Neuronal stem cell (in vitro differentiated cells): ENCODE measurements around the gene KCNIP2.

ENCODE experiments used
- DNase-seq: peaks from one replicate; pipeline ENCODE4 v3.0.0-alpha.2; 2013; ENCODE audit warnings: low spot score
- H2AFZ ChIP-seq: one replicate; pipeline ENCODE4 v1.6.1; 2013; ENCODE audit warnings: mild to moderate bottlenecking, low read length, inconsistent platforms
- H2AK5ac ChIP-seq: 2 replicates; pipeline ENCODE4 v1.6.1; 2013; ENCODE audit warnings: low read depth, mild to moderate bottlenecking, inconsistent platforms, low read length, moderate library complexity, mixed read lengths
- H2BK120ac ChIP-seq: 2 replicates; pipeline ENCODE4 v1.6.1; 2013; ENCODE audit warnings: low read depth, mild to moderate bottlenecking, inconsistent platforms, low read length, moderate library complexity, mixed read lengths
- H2BK12ac ChIP-seq: one replicate; pipeline ENCODE4 v1.6.1; 2013; ENCODE audit warnings: low read length, inconsistent platforms
- H2BK15ac ChIP-seq: 2 replicates; pipeline ENCODE4 v1.6.1; 2013; ENCODE audit warnings: mild to moderate bottlenecking, low read length, inconsistent platforms, mixed read lengths
- H2BK5ac ChIP-seq: one replicate; pipeline ENCODE4 v1.6.1; 2013; ENCODE audit warnings: inconsistent platforms, mild to moderate bottlenecking, low read length, moderate library complexity
- H3K14ac ChIP-seq: one replicate; pipeline ENCODE4 v1.6.1; 2013; ENCODE audit warnings: low read length, inconsistent platforms
- H3K18ac ChIP-seq: 2 replicates; pipeline ENCODE4 v1.6.1; 2013; ENCODE audit warnings: low read length, inconsistent platforms
- H3K23ac ChIP-seq: 2 replicates; pipeline ENCODE4 v1.6.1; 2013; ENCODE audit warnings: low read depth, mild to moderate bottlenecking, mixed read lengths, low read length, inconsistent platforms; ENCODE audit not compliant: poor library complexity
- H3K27ac ChIP-seq: replicated peaks from 3 replicates; pipeline ENCODE4 v1.5.1; 2013; ENCODE audit warnings: low read length, inconsistent platforms
- H3K27me3 ChIP-seq, 3 experiments: 2 replicates each; pipeline ENCODE4 v1.6.1; 2013; ENCODE audit warnings: low read length in 3 of 3, mild to moderate bottlenecking in 2 of 3, inconsistent platforms in 1 of 3, low read depth in 1 of 3, mixed read lengths in 1 of 3, moderate library complexity in 1 of 3; ENCODE audit not compliant: control insufficient read depth in 3 of 3, insufficient read depth in 3 of 3
- H3K36me3 ChIP-seq, 2 donors: replicated peaks in 1 of 2; 2 replicates each; pipeline ENCODE4 v1.6.1; 2013; ENCODE audit warnings: low read length in 2 of 2; ENCODE audit not compliant: control insufficient read depth in 2 of 2, insufficient read depth in 2 of 2
- H3K4ac ChIP-seq: 2 replicates; pipeline ENCODE4 v1.6.1; 2013; ENCODE audit warnings: inconsistent platforms, mild to moderate bottlenecking, low read length, moderate library complexity
- H3K4me1 ChIP-seq, 2 donors: 1 replicate in 1 of 2; 2 replicates in 1 of 2; pipeline ENCODE4 v1.6.1; 2013; ENCODE audit warnings: low read length in 2 of 2, low read depth in 1 of 2; ENCODE audit not compliant: control insufficient read depth in 2 of 2, insufficient read depth in 1 of 2
- H3K4me2 ChIP-seq: one replicate; pipeline ENCODE4 v1.6.1; 2013; ENCODE audit warnings: mild to moderate bottlenecking, low read length, inconsistent platforms; ENCODE audit not compliant: insufficient read depth, poor library complexity, severe bottlenecking
- H3K4me3 ChIP-seq, 2 donors: 2 replicates each; pipeline ENCODE4 v1.5.1; 2013; ENCODE audit warnings: low read length in 2 of 2, mild to moderate bottlenecking in 2 of 2, inconsistent platforms in 1 of 2, moderate library complexity in 1 of 2
- H3K79me1 ChIP-seq: one replicate; pipeline ENCODE4 v1.6.1; 2013; ENCODE audit warnings: low read depth, mild to moderate bottlenecking, inconsistent platforms, low read length, moderate library complexity
- H3K9ac ChIP-seq: one replicate; pipeline ENCODE4 v1.6.1; 2013; ENCODE audit warnings: mild to moderate bottlenecking, low read depth, low read length, inconsistent platforms; ENCODE audit not compliant: poor library complexity
- H3K9me3 ChIP-seq, 2 donors: replicated peaks in 1 of 2; 2 replicates each; pipeline versions ENCODE3 to v1.6.1; 2013; ENCODE audit warnings: low read length in 2 of 2, mild to moderate bottlenecking in 2 of 2, inconsistent platforms in 1 of 2, low read depth in 1 of 2, mixed read lengths in 1 of 2, moderate library complexity in 1 of 2; ENCODE audit not compliant: control insufficient read depth in 2 of 2, insufficient read depth in 1 of 2
- H4K8ac ChIP-seq: one replicate; pipeline ENCODE4 v1.6.1; 2013; ENCODE audit warnings: low read depth, mild to moderate bottlenecking, inconsistent platforms, low read length, moderate library complexity
- H4K91ac ChIP-seq: one replicate; pipeline ENCODE4 v1.6.1; 2013; ENCODE audit warnings: low read length, low read depth, mild to moderate bottlenecking, inconsistent platforms; ENCODE audit not compliant: poor library complexity
- WGBS, 2 donors: extraction: QIAGEN DNeasy Blood & Tissue Kit; methylation state at CpG; one replicate each; pipeline ENCODE4 v1.1.7; 2013; ENCODE audit warnings: missing lambda C conversion rate in 2 of 2, mixed read lengths in 1 of 2; ENCODE audit not compliant: insufficient read length in 2 of 2, insufficient replicate concordance in 1 of 2; ENCODE audit errors: extremely low coverage in 2 of 2; 5-methylcytosine and 5-hydroxymethylcytosine counted together

Gene KCNIP2

DNA sequence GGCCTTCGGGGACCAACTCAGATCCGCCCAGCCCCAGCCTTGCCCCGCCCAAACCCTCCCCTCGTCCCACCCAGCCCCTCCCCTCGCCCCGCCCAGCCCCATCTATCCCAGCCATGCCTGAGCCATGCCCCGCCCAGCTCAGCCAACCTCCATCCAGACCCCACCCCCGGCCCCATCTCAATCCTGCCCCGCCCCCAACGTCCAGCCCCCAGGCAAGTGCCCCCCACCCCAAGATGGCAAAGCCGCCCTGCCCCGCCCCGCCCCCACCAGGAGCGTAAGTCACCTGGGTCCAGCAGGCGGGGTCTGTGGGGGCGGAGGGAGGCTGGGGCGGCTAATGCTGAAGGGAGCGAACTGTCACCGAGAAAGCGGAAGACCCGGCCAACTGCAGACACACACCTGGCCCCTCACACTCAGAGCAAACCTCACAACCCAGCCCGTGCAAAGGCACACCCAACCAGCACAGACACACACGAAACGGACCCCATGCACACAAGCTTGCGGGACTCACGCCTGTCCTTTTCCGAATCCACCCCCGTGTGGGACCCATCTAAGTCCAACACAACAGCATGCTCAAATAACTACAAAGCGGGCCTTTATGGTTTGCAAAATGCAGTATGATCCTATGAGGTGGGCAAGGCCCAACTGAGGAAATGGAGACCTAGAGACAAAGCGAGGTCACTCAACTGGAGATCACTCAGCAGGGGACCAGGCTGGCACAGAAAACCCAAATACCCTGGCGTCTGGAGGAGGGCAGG, 13.9 kb downstream of the KCNIP2 start:
- Histone ChIP-seq H2AK5ac (no peak overlapping the region), H3K4me3 (peak overlapping the region in 1 of 2 donors; percentile 83), H3K4me1 (peaks cover 10 to 15% of the 10 kb centered on the region in 2 donors), H2AFZ (no peak overlapping the region), H2BK5ac (no peak overlapping the region), H3K14ac (no peak overlapping the region), H3K27ac (peak overlapping the region; percentile 39), H4K91ac (no peak overlapping the region), H3K4me2 (peak overlapping the region; percentile 85), H3K18ac (peak overlapping the region; percentile 97), H2BK120ac (peak overlapping the region; percentile 27), H3K4ac (no peak overlapping the region), H3K23ac (peak overlapping the region; percentile 96), H3K79me1 (no peaks in the 10 kb centered on the region), H3K9me3 (no peaks in the 10 kb centered on the region), H3K27me3 (no peaks in the 10 kb centered on the region), H4K8ac (no peak overlapping the region), H3K9ac (peak overlapping the region; percentile 95), H3K36me3 (peaks cover 8 to 18% of the 10 kb centered on the region in 2 donors), H2BK15ac (no peak overlapping the region), H2BK12ac (no peak overlapping the region)
- DNase-seq, result peak; percentile 70
- WGBS, 2 donors, result no CpG with 5 or more reads among the region's 31 CpGs

GRCh38 chr10:101828766-101829551, 14.6 kb downstream of the KCNIP2 start:
- H2BK5ac ChIP-seq, result no peak overlapping the region
- no CpG with 5 or more reads among the region's 39 CpGs for WGBS, 2 donors
- H3K18ac ChIP-seq, result peak overlapping the region; percentile 50
- H2BK15ac ChIP-seq, result no peak overlapping the region
- H2BK120ac ChIP-seq, result no peak overlapping the region
- peak overlapping the region; percentile 78 for H3K9ac ChIP-seq
- H3K79me1 ChIP-seq, result no peaks in the 10 kb centered on the region
- no peaks in the 10 kb centered on the region for H3K27me3 ChIP-seq
- no peak overlapping the region for H4K8ac ChIP-seq
- H2BK12ac ChIP-seq, result peak overlapping the region; percentile 80
- H3K4ac ChIP-seq, result no peak overlapping the region
- peak overlapping the region; percentile 58 for H3K4me2 ChIP-seq
- no peak overlapping the region for H2AK5ac ChIP-seq
- DNase-seq, result no peak
- H3K4me1 ChIP-seq, result peaks cover 10 to 15% of the 10 kb centered on the region in 2 donors
- no peak overlapping the region for H3K27ac ChIP-seq
- no peak overlapping the region for H3K23ac ChIP-seq
- H4K91ac ChIP-seq, result peak overlapping the region; percentile 46
- H3K9me3 ChIP-seq, result no peaks in the 10 kb centered on the region
- peak overlapping the region in 1 of 2 donors; percentile 12 for H3K4me3 ChIP-seq
- H3K36me3 ChIP-seq, result peaks cover 8 to 23% of the 10 kb centered on the region in 2 donors
- H3K14ac ChIP-seq, result peak overlapping the region; percentile 22
- no peak overlapping the region for H2AFZ ChIP-seq

GRCh38 chr10:101827919-101828600, 15.5 kb downstream of the KCNIP2 start:
- Histone ChIP-seq H3K4me2 (no peak overlapping the region), H3K9ac (no peak overlapping the region), H2BK12ac (no peak overlapping the region), H3K36me3 (peaks cover 8 to 23% of the 10 kb centered on the region in 2 donors), H3K18ac (no peak overlapping the region), H3K4ac (no peak overlapping the region), H2AK5ac (no peak overlapping the region), H4K8ac (no peak overlapping the region), H2BK5ac (no peak overlapping the region), H3K14ac (no peak overlapping the region), H2BK120ac (no peak overlapping the region), H3K23ac (peak overlapping the region; percentile 8), H4K91ac (no peak overlapping the region), H2AFZ (no peak overlapping the region), H3K4me3 (no peak overlapping the region), H3K4me1 (peaks cover 10 to 15% of the 10 kb centered on the region in 2 donors), H2BK15ac (no peak overlapping the region), H3K27me3 (no peaks in the 10 kb centered on the region), H3K27ac (no peak overlapping the region), H3K79me1 (no peaks in the 10 kb centered on the region), H3K9me3 (no peaks in the 10 kb centered on the region)
- WGBS, 2 donors, result no CpG with 5 or more reads among the region's 10 CpGs
- no peak for DNase-seq
